ENCODE data around the gene KIF3C. TPM values are rescaled to one million over a fixed set of nuclear protein-coding genes. Genes with fewer than 3 reads are reported as not detected.
"Not testable (repeated sequence)": the region's sequence is repeated elsewhere in the genome, so short reads cannot be mapped to it uniquely, and the experiment has no call there.

KIF3C gene
- 28.2 TPM for polyA plus RNA-seq (2012; ENCODE audit: insufficient read depth, insufficient read length, low read depth)

- DNase-seq = peak; percentile 82
- no peaks in the 10 kb centered on the region for H3K27me3 ChIP-seq
- H3K36me3 ChIP-seq = no peaks in the 10 kb centered on the region
- H3K4me1 ChIP-seq = no peaks in the 10 kb centered on the region
- no peak for TF ChIP-seq CTCF (IDR thresholded peaks at IDR 0.05; ENCODE audit: low read depth, low read length)
- no peaks in the 10 kb centered on the region for H3K9me3 ChIP-seq
- peak within 1 kb of the TSS; percentile 85 for H3K4me3 ChIP-seq (ENCODE audit: low read depth, low read length)
Observed at GRCh38 chr2:25982273-25982967, at the start of gene KIF3C. Gene KIF3C (minus strand): TSS chr2:25982497. CDS start chr2:25981917, 580 bp downstream.

GRCh38 chr2:26028083-26028482 is 45.8 kb upstream of the KIF3C start:
- not testable (repeated sequence) for H3K27me3 ChIP-seq; H3K9me3 ChIP-seq; H3K4me1 ChIP-seq; H3K4me3 ChIP-seq (ENCODE audit: low read depth, low read length); DNase-seq; H3K36me3 ChIP-seq

GRCh38 chr2:26025509-26025908 is 43.2 kb upstream of the KIF3C start:
- Histone ChIP-seq H3K9me3 (no peaks in the 10 kb centered on the region), H3K4me3 (ENCODE audit: low read depth, low read length) (no peak overlapping the region), H3K27me3 (no peaks in the 10 kb centered on the region), H3K4me1 (no peaks in the 10 kb centered on the region), H3K36me3 (no peaks in the 10 kb centered on the region)
- no peak for TF ChIP-seq CTCF (IDR thresholded peaks at IDR 0.05; ENCODE audit: low read depth, low read length)
- no peak for DNase-seq

- H3K36me3 ChIP-seq = no peaks in the 10 kb centered on the region
- no peak overlapping the region for H3K4me3 ChIP-seq (ENCODE audit: low read depth, low read length)
- DNase-seq = no peak
- no peaks in the 10 kb centered on the region for H3K4me1 ChIP-seq
- TF ChIP-seq CTCF (IDR thresholded peaks at IDR 0.05; ENCODE audit: low read depth, low read length) = no peak
- no peaks in the 10 kb centered on the region for H3K9me3 ChIP-seq
- H3K27me3 ChIP-seq = no peaks in the 10 kb centered on the region
Observed at GRCh38 chr2:26024260-26024659, 42.0 kb upstream of the KIF3C start.

- Histone ChIP-seq H3K4me1 (peaks cover 15% of the 10 kb centered on the region), H3K36me3 (no peaks in the 10 kb centered on the region), H3K27me3 (no peaks in the 10 kb centered on the region), H3K4me3 (ENCODE audit: low read depth, low read length) (no peak overlapping the region), H3K9me3 (no peaks in the 10 kb centered on the region)
- DNase-seq = no peak
- TF ChIP-seq CTCF (IDR thresholded peaks at IDR 0.05; ENCODE audit: low read depth, low read length) = no peak
Observed at GRCh38 chr2:26020231-26020640, 37.9 kb upstream of the KIF3C start.

- no peaks in the 10 kb centered on the region for H3K9me3 ChIP-seq
- TF ChIP-seq CTCF (IDR thresholded peaks at IDR 0.05; ENCODE audit: low read depth, low read length) = no peak
- peaks cover 15% of the 10 kb centered on the region for H3K4me1 ChIP-seq
- H3K36me3 ChIP-seq = no peaks in the 10 kb centered on the region
- H3K4me3 ChIP-seq (ENCODE audit: low read depth, low read length) = no peak overlapping the region
- DNase-seq = peak; percentile 68
- no peaks in the 10 kb centered on the region for H3K27me3 ChIP-seq
Observed at GRCh38 chr2:26018184-26019055, 36.1 kb upstream of the KIF3C start.

All from BE2C (cell line).